Effector CD4-positive, alpha-beta T cell (primary cell): ENCODE results near the gene ANKRD17.

Experiments
- DNase-seq: peaks from one replicate; pipeline ENCODE4 v3.0.0-alpha.2; 2020

Gene ANKRD17

DNA sequence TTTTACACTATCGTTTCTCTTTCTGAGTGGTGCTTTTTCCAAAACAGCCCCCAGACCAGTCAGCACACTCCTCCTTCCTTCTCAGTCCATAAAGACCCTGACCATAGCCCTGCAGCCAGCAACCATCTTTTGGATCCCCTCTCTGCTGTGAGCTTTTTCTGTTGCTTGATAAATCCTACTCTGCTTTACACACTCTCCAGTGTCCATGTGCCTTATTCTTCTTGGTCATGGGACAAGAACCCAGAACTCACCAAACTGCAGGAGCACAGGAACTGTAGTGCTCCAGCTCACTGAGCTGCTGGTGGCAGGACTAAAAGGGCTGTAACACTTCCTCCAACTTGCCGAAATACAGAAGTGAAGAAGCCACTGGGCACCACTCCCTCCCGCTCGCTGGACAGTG lies 221.5 kb downstream of the ANKRD17 start:
- DNase-seq: no peak

DNA sequence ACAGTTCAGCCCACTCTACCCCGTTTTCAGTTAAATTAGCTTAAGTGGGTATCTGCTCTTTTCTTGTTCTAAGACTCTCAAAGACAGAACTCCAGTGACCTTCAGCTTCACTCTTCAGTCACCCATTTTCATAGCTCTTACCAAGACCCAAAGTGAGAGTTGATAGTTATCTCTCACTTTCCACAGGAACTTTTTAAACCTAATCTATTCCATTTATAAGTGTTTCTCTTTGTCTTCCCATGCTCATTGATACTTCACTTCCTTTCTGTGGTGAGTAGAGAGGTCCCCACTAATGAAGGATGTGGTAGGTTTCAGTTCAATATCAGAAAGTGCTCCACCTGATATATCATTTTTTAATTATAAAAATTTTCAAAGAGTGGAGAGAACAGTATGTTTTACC lies 222.5 kb downstream of the ANKRD17 start:
- no peak for DNase-seq

DNA sequence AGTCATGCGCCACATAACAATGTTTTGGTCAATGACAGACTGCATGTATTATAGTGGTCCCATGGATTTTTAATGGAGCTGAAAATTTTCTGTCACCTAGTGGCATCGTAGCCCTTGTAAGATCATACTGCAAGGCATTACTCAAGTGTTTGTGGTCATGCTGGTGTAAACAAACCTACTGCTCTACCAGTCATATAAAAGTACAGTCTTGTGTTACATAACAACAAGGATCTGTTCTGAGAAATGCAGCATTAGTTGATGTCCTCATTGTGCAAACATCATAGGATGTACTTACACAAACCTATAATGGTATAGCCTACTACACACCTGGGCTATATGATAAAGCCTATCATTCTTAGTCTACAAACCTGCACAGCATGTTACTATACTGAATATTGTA lies 223.7 kb downstream of the ANKRD17 start:
- no peak for DNase-seq

DNA sequence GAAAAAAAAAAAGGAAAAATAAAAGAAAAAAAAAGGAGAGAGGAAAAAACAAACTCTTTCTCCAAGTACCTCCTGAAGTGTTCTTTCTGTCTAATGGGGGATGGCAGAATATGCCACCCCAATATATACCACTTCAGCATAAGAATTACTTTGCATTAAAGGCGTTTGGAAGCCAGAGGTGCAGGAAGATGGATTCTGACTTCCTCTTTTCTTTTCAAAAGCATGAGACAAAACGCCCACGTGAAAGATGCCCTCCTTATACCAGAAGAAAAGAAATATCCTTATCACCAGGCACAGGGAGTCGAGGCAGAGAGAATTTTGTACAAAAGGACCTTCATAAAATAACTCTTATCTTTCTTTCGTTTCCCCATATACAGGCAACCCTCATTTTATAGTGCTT lies 230.0 kb downstream of the ANKRD17 start:
- DNase-seq: no peak
